OCI-LY1 (cell line): ENCODE results near the gene SNRK.

ENCODE experiments used
- H2AFZ ChIP-seq: fragments of 200-600 bp; sonication (generic), shearing (Covaris generic); 2 replicates; pipeline ENCODE4 v1.6.0; 2014; ENCODE audit warnings: antibody characterized with exemption, mild to moderate bottlenecking, low read length
- H3F3A ChIP-seq: fragments of 200-600 bp; sonication (generic), shearing (Covaris generic); 2 replicates; pipeline ENCODE4 v1.6.0; 2014; ENCODE audit warnings: mild to moderate bottlenecking, antibody characterized with exemption, low read length, moderate library complexity; ENCODE audit not compliant: insufficient read depth
- H3K27ac ChIP-seq: fragments of 200-600 bp; sonication (generic); 2 replicates; pipeline ENCODE4 v1.5.1; 2014; ENCODE audit warnings: low read length, mixed run types, mild to moderate bottlenecking, low read depth; ENCODE audit not compliant: poor library complexity, severe bottlenecking
- H3K27me3 ChIP-seq: fragments of 200-600 bp; sonication (generic); 2 replicates; pipeline ENCODE4 v1.6.0; 2014; ENCODE audit warnings: antibody characterized with exemption, mild to moderate bottlenecking, low read length, moderate library complexity; ENCODE audit not compliant: insufficient read depth
- H3K36me3 ChIP-seq: fragments of 200-600 bp; sonication (generic); 2 replicates; pipeline ENCODE4 v1.6.1; 2014; ENCODE audit warnings: mild to moderate bottlenecking, antibody characterized with exemption, low read length, moderate library complexity, mixed read lengths; ENCODE audit not compliant: insufficient read depth
- H3K4me1 ChIP-seq: fragments of 200-600 bp; sonication (generic); 2 replicates; pipeline ENCODE4 v1.5.1; 2014; ENCODE audit warnings: mild to moderate bottlenecking, low read length, moderate library complexity; ENCODE audit not compliant: insufficient read depth, severe bottlenecking
- H3K4me2 ChIP-seq: fragments of 200-600 bp; sonication (generic), shearing (Covaris generic); 2 replicates; pipeline ENCODE4 v1.6.1; 2014; ENCODE audit warnings: low read length
- H3K4me3 ChIP-seq: fragments of 200-600 bp; sonication (generic); 2 replicates; pipeline ENCODE4 v1.5.1; 2014; ENCODE audit warnings: low read length, low read depth, mild to moderate bottlenecking, mixed read lengths; ENCODE audit not compliant: poor library complexity, severe bottlenecking
- H3K79me2 ChIP-seq: fragments of 200-600 bp; shearing (Covaris generic); 2 replicates; pipeline ENCODE4 v1.6.1; 2016; ENCODE audit warnings: mixed run types, low read length, mixed read lengths; ENCODE audit not compliant: insufficient read depth
- H3K9ac ChIP-seq: fragments of 200-600 bp; sonication (generic), shearing (Covaris generic); 2 replicates; pipeline ENCODE4 v1.6.1; 2014; ENCODE audit warnings: mild to moderate bottlenecking, low read length, mixed read lengths
- H3K9me2 ChIP-seq: fragments of 200-600 bp; sonication (generic), shearing (Covaris generic); 2 replicates; pipeline ENCODE4 v1.6.1; 2014; ENCODE audit warnings: low read depth, mild to moderate bottlenecking, low read length, mixed read lengths
- H3K9me3 ChIP-seq: fragments of 200-600 bp; shearing (Covaris generic); 2 replicates; pipeline ENCODE4 v1.6.1; 2014; ENCODE audit warnings: low read length, mixed read lengths
- H4K20me1 ChIP-seq: fragments of 200-600 bp; sonication (generic), shearing (Covaris generic); 2 replicates; pipeline ENCODE4 v1.6.0; 2016; ENCODE audit warnings: mild to moderate bottlenecking, low read length; ENCODE audit not compliant: insufficient read depth
- EZH2 ChIP-seq: fragments of 200-600 bp; sonication (generic), shearing (Covaris generic); IDR thresholded peaks from 2 replicates; pipeline ENCODE4 v1.8.0; 2017; ENCODE audit warnings: borderline replicate concordance, mixed run types, mild to moderate bottlenecking, antibody characterized with exemption, low read length, moderate library complexity, mixed read lengths
- TF ChIP-seq, protein P1 (sequence below): fragments of 200-600 bp; sonication (generic), shearing (Covaris generic); IDR thresholded peaks from 2 replicates; pipeline ENCODE4 v1.5.1; 2017; ENCODE audit warnings: mild to moderate bottlenecking, antibody characterized with exemption, low read length, moderate library complexity, mixed read lengths

SNRK gene

DNA sequence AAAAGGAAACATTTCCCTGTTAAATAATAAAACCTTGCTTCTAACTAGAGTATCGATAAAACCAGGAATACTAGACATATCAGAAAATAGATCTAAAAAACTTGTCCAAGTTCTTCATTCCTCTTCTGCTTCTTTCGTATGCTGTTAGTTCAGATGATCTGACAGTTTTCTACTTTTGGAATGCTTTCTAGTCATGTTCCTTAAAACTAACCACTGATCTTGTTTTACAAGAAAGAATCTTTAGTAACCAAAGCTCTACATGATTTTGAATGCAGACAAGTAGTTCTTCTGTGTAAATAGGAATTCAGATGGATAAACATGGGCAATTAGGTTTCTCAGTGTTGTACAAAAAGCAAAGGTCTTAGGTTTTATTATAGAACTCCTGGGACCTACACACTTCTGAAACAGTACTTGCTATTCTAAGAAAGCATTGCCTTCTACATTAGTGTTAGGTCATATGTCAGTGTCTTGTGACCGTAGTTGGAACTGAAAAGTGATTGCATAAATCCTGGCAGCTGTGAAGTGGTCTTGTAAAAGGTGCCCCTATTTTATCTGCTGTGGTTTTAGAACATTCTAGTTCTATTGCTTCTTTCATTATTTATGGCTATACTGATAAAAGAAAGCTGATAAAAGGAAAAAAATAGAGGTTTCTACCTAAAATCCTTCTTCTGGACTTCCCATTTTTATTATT lies 40.7 kb downstream of the SNRK start:
- H2AFZ ChIP-seq = no peak overlapping the region
- H3K27me3 ChIP-seq = no peaks in the 10 kb centered on the region
- H3K4me1 ChIP-seq = no peaks in the 10 kb centered on the region
- TF ChIP-seq EZH2 = no peak
- TF ChIP-seq, protein P1, sequence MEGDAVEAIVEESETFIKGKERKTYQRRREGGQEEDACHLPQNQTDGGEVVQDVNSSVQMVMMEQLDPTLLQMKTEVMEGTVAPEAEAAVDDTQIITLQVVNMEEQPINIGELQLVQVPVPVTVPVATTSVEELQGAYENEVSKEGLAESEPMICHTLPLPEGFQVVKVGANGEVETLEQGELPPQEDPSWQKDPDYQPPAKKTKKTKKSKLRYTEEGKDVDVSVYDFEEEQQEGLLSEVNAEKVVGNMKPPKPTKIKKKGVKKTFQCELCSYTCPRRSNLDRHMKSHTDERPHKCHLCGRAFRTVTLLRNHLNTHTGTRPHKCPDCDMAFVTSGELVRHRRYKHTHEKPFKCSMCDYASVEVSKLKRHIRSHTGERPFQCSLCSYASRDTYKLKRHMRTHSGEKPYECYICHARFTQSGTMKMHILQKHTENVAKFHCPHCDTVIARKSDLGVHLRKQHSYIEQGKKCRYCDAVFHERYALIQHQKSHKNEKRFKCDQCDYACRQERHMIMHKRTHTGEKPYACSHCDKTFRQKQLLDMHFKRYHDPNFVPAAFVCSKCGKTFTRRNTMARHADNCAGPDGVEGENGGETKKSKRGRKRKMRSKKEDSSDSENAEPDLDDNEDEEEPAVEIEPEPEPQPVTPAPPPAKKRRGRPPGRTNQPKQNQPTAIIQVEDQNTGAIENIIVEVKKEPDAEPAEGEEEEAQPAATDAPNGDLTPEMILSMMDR = no peak
- no peaks in the 10 kb centered on the region for H4K20me1 ChIP-seq
- no peak overlapping the region for H3K9ac ChIP-seq
- H3K9me3 ChIP-seq = no peaks in the 10 kb centered on the region; the same call in 1 of the 2 replicates
- no peaks in the 10 kb centered on the region for H3K9me2 ChIP-seq
- H3K36me3 ChIP-seq = peaks cover 5% of the 10 kb centered on the region; the same call in 1 of the 2 replicates
- no peak overlapping the region for H3K4me3 ChIP-seq
- H3K4me2 ChIP-seq = no peak overlapping the region
- no peaks in the 10 kb centered on the region for H3F3A ChIP-seq
- no peaks in the 10 kb centered on the region for H3K79me2 ChIP-seq
- H3K27ac ChIP-seq = no peak overlapping the region

GRCh38 chr3:43327582-43327979 lies 41.2 kb downstream of the SNRK start:
- peaks cover 8% of the 10 kb centered on the region; the same call in 1 of the 2 replicates for H3K36me3 ChIP-seq
- H3K4me1 ChIP-seq = no peaks in the 10 kb centered on the region
- no peaks in the 10 kb centered on the region for H3K27me3 ChIP-seq
- no peak overlapping the region for H2AFZ ChIP-seq
- H4K20me1 ChIP-seq = no peaks in the 10 kb centered on the region
- no peak overlapping the region for H3K27ac ChIP-seq
- no peak overlapping the region for H3K4me2 ChIP-seq
- no peak overlapping the region for H3K9ac ChIP-seq
- no peak overlapping the region for H3K4me3 ChIP-seq
- TF ChIP-seq EZH2 = no peak
- TF ChIP-seq, protein P1 = no peak
- no peaks in the 10 kb centered on the region for H3K79me2 ChIP-seq
- no peaks in the 10 kb centered on the region; the same call in 1 of the 2 replicates for H3K9me3 ChIP-seq
- H3F3A ChIP-seq = no peaks in the 10 kb centered on the region
- no peaks in the 10 kb centered on the region for H3K9me2 ChIP-seq

DNA sequence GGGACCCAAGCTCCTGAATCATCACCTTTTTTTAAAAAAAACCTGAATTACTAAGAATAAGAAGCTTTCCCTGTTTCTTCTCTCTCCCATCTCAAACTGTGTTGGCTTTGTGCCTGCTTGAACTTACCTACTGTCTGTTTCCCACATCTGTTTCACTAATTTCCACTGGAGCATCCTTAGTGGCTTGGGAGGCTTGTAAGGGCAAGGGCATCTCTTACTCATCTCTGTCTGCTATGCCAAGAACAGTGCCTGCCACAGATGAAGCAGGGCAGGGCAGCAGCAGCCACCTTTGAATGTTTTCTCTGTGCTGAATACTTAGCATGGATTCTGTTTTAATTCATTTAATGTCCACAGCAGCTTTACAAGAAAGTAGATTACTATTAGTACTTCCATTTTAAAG lies 42.3 kb downstream of the SNRK start:
- Histone ChIP-seq H2AFZ (no peak overlapping the region), H3K79me2 (no peaks in the 10 kb centered on the region), H3F3A (no peaks in the 10 kb centered on the region), H4K20me1 (no peaks in the 10 kb centered on the region), H3K4me3 (no peak overlapping the region), H3K4me2 (no peak overlapping the region), H3K27me3 (no peaks in the 10 kb centered on the region), H3K27ac (no peak overlapping the region), H3K9ac (no peak overlapping the region), H3K36me3 (peaks cover 4% of the 10 kb centered on the region; the same call in 1 of the 2 replicates), H3K9me3 (no peaks in the 10 kb centered on the region; the same call in 1 of the 2 replicates), H3K4me1 (no peaks in the 10 kb centered on the region), H3K9me2 (no peaks in the 10 kb centered on the region)
- TF ChIP-seq, protein P1 = no peak
- no peak for TF ChIP-seq EZH2
